ENCODE results near the gene SLC45A1. TPM values are rescaled to one million over a fixed set of nuclear protein-coding genes. Genes with fewer than 3 reads are reported as not detected.

SLC45A1 gene
- total RNA-seq, 1 experiment from 2014 or later, result 0.20 TPM

- TF ChIP-seq EZH2 (IDR thresholded peaks at IDR 0.05; ENCODE audit: low read depth) (no peak), CTCF (conservative IDR thresholded peaks at IDR 0.05) (no peak)
- no peaks in the 10 kb centered on the region for H3K9me3 ChIP-seq (ENCODE audit: insufficient read depth, low read depth)
- BruUV-seq (replicated peaks), result no TSS peak
- DNase-seq, result no peak
- H3K27me3 ChIP-seq (ENCODE audit: insufficient read depth, low read depth), result no peaks in the 10 kb centered on the region
- no peak overlapping the region for H3K4me2 ChIP-seq
- CTCF ChIA-PET, result no interaction called here
- peaks cover 6% of the 10 kb centered on the region; the same call in 1 of the 2 replicates for H3K4me1 ChIP-seq (replicated peaks; ENCODE audit: insufficient read depth)
- POLR2A ChIA-PET (ENCODE audit: unreplicated experiment), result no interaction called here
- H3K27ac ChIP-seq, result no peak overlapping the region
- intact Hi-C loops (cut with micrococcal nuclease; ENCODE audit: unreplicated experiment), result no loop called here
- H3K9me2 ChIP-seq (ENCODE audit: insufficient read depth), result no peaks in the 10 kb centered on the region
- no peak overlapping the region for H3K4me3 ChIP-seq
- H2AFZ ChIP-seq, result no peak overlapping the region
- no peaks in the 10 kb centered on the region for H4K20me1 ChIP-seq (ENCODE audit: insufficient read depth)
- H3K79me2 ChIP-seq (ENCODE audit: low read depth), result no peaks in the 10 kb centered on the region
- no peaks in the 10 kb centered on the region for H3K36me3 ChIP-seq (ENCODE audit: low read depth)
- no peaks in the 10 kb centered on the region for H3F3A ChIP-seq (ENCODE audit: insufficient read depth, low read depth)
These were observed 14.0 kb upstream of the SLC45A1 start for GRCh38 chr1:8303876-8304275.

- intact Hi-C loops (cut with micrococcal nuclease; ENCODE audit: unreplicated experiment), result no loop called here
- Histone ChIP-seq H3K27ac (no peak overlapping the region), H3K4me3 (no peak overlapping the region), H3K27me3 (ENCODE audit: insufficient read depth, low read depth) (no peaks in the 10 kb centered on the region), H3K9me2 (ENCODE audit: insufficient read depth) (no peaks in the 10 kb centered on the region), H3K4me2 (no peak overlapping the region), H3K9me3 (ENCODE audit: insufficient read depth, low read depth) (no peaks in the 10 kb centered on the region), H2AFZ (no peak overlapping the region), H3K79me2 (ENCODE audit: low read depth) (no peaks in the 10 kb centered on the region), H4K20me1 (ENCODE audit: insufficient read depth) (no peaks in the 10 kb centered on the region), H3K36me3 (ENCODE audit: low read depth) (no peaks in the 10 kb centered on the region), H3F3A (ENCODE audit: insufficient read depth, low read depth) (no peaks in the 10 kb centered on the region), H3K4me1 (replicated peaks; ENCODE audit: insufficient read depth) (peaks cover 6% of the 10 kb centered on the region; the same call in 1 of the 2 replicates)
- no peak for DNase-seq
- POLR2A ChIA-PET (ENCODE audit: unreplicated experiment), result no interaction called here
- CTCF ChIA-PET, result no interaction called here
- TF ChIP-seq EZH2 (IDR thresholded peaks at IDR 0.05; ENCODE audit: low read depth) (no peak), CTCF (conservative IDR thresholded peaks at IDR 0.05) (no peak)
- no TSS peak for BruUV-seq (replicated peaks)
These were observed 10.3 kb upstream of the SLC45A1 start for GRCh38 chr1:8307628-8308027.

- no peak overlapping the region for H3K27ac ChIP-seq
These were observed 6.7 kb upstream of the SLC45A1 start for GRCh38 chr1:8311068-8311718.

More at GRCh38 chr1:8311068-8311718, 6.7 kb upstream of the SLC45A1 start:
- Histone ChIP-seq H3K36me3 (ENCODE audit: low read depth) (no peaks in the 10 kb centered on the region), H3K4me3 (no peak overlapping the region), H3K79me2 (ENCODE audit: low read depth) (no peaks in the 10 kb centered on the region), H2AFZ (no peak overlapping the region), H3K27me3 (ENCODE audit: insufficient read depth, low read depth) (no peaks in the 10 kb centered on the region), H4K20me1 (ENCODE audit: insufficient read depth) (no peaks in the 10 kb centered on the region), H3K4me1 (replicated peaks; ENCODE audit: insufficient read depth) (peaks cover 11% of the 10 kb centered on the region), H3F3A (ENCODE audit: insufficient read depth, low read depth) (no peaks in the 10 kb centered on the region), H3K9me2 (ENCODE audit: insufficient read depth) (no peaks in the 10 kb centered on the region), H3K4me2 (no peak overlapping the region), H3K9me3 (ENCODE audit: insufficient read depth, low read depth) (no peaks in the 10 kb centered on the region)
- BruUV-seq (replicated peaks), result no TSS peak
- TF ChIP-seq CTCF (conservative IDR thresholded peaks at IDR 0.05) (no peak), EZH2 (IDR thresholded peaks at IDR 0.05; ENCODE audit: low read depth) (no peak)
- DNase-seq, result no peak
- ChIA-PET CTCF (no interaction called here), POLR2A (ENCODE audit: unreplicated experiment) (interaction anchor here (0.6 kb wide), 2 partner anchors 72 to 271 kb away, joined by 3 to 13 read pairs; no protein-coding TSS in a partner anchor)
- intact Hi-C loops (cut with micrococcal nuclease; ENCODE audit: unreplicated experiment), result loop anchor here (5.0 kb wide), 2 partner anchors 129 to 174 kb away; no protein-coding TSS in a partner anchor

Data from PC-9 (cell line).